GM13977 (cell line): ENCODE measurements around the gene SERTAD1.

Experiments
- DNase-seq: peaks from one replicate; pipeline ENCODE4 v3.0.0; 2012; ENCODE audit warnings: low spot score
- in situ Hi-C: fragments of 300-500 bp; cut with MboI; formaldehyde crosslinking; loops from one replicate; pipeline ENCODE4 v1.12.0; 2022; ENCODE audit warnings: low sequenced_read_pairs, low pct_unique_long_range_greater_than_20kb, mixed read lengths, inconsistent platforms; ENCODE audit not compliant: unreplicated experiment
- TF ChIP-seq, protein P1 (sequence below): IDR thresholded peaks from 2 replicates; pipeline ENCODE4 v1.5.1; 2012; ENCODE audit warnings: mild to moderate bottlenecking, control low read depth; ENCODE audit not compliant: insufficient read depth; ENCODE audit errors: extremely low read depth, missing control alignments

The SERTAD1 gene

DNA sequence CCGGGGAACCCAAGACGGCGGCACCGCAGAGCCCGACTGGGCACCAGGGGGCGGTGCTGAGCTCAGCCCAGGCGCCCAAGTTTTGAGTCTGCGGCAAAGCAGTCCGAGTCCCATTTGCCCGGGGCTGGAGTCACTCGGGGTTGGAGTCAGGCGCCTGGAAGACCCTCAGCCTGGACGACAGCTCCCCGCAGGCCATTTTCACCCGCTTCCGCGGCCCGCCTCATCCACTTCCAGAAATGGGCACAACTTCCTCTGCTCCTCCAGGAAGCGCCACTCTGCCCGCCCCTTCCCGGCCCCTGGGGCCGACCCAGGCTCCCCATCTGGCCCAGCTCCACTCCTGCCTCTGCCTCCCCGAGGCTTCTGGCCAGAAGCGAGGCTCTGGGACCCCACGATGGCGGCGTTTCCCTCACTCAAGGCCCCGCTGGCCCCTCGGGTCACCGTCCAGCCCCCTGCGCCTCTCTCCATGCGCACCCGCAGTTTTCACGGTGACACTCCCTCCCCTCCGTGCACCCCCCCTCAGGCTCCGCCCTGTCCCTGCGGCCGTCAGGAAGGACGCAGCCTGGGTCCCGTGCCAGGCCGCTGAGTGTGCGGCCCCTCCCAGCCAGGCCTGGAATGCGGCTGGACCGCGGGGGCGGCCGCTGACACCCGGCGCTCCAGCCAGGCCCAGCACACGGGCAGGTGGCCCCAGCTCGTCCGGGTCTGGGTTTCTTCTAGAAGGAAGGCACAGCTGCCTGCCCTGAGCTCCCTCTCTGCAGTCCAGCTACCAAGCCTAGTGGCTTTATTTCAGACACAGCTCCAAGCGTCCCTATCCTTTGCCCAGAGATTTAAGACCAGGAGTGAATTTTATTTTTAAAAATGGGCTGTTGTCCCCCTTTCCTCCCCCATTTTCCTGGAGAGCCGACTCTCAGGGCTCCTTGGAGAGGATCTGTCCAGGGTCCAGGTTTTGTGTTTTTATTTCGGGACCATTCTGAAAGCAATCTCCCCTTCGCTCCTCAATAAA is 4.7 kb downstream of the SERTAD1 start:
- in situ Hi-C loops = no loop called here
- TF ChIP-seq, protein P1, sequence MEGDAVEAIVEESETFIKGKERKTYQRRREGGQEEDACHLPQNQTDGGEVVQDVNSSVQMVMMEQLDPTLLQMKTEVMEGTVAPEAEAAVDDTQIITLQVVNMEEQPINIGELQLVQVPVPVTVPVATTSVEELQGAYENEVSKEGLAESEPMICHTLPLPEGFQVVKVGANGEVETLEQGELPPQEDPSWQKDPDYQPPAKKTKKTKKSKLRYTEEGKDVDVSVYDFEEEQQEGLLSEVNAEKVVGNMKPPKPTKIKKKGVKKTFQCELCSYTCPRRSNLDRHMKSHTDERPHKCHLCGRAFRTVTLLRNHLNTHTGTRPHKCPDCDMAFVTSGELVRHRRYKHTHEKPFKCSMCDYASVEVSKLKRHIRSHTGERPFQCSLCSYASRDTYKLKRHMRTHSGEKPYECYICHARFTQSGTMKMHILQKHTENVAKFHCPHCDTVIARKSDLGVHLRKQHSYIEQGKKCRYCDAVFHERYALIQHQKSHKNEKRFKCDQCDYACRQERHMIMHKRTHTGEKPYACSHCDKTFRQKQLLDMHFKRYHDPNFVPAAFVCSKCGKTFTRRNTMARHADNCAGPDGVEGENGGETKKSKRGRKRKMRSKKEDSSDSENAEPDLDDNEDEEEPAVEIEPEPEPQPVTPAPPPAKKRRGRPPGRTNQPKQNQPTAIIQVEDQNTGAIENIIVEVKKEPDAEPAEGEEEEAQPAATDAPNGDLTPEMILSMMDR = peak; percentile 89
- DNase-seq = peak; percentile 80

DNA sequence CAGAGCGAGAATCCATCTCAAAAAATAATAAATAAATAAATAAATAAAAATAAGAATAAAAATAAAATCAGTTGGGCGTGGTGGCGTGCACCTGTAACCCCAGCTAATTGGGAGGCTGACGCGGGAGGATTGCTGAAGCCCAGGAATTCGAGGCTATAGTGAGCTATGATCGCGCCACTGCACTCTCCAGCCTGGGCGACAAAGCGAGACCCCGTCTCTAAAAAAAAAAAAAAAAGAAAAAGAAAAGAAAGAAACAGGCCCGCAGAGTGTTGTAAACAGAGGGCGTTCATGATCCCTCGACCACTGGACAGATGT is 5.4 kb downstream of the SERTAD1 start:
- TF ChIP-seq, protein P1 = no peak
- DNase-seq = no peak
- in situ Hi-C loops = no loop called here

DNA sequence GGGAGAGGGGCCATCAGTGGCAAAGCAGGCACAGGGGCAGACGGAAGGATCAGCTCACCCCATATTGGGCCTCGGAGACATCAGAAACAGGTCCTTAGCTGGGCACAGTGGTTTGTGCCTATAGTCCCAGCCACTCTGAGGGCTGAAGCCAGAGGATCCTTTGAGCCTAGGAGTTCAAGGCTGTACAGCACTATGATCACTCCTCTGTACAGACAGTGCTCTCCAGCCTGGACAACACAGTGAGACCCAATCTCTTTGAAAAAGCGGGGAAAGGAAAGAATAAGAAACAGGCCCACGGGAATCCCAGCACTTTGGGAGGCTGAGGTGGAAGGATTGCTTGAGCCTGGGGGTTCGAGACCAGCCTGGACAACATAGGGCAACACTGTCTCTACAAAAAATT is 6.0 kb downstream of the SERTAD1 start:
- in situ Hi-C loops = no loop called here
- DNase-seq = no peak
- TF ChIP-seq, protein P1 = no peak

DNA sequence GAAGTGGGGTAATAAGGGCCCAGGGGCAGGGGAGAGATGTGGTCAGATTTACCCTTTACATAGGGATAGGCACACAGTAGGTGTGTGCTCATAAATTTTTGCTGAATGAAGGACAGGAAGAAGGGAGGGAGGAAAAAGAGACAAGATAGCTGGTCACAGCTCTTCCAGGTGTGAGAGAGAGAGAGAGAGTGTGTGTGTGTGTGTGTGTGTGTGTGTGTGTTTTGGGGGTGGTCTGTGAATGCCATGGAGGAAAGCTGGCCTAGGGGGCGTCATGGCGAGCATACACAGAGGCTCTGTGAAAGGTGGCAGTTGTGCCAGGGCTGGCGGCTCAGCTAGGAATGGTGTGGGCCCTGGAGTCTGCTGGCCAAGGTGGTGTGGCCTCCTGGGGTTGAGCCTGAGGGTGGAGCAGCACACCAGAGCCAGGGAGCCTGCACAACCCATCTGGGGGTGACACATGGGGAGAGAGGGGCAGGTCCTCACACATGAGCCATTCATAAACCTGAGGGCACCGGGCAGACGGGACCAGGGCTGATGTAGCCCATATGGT is 6.7 kb downstream of the SERTAD1 start:
- TF ChIP-seq, protein P1 = no peak
- in situ Hi-C loops = no loop called here
- no peak for DNase-seq

DNA sequence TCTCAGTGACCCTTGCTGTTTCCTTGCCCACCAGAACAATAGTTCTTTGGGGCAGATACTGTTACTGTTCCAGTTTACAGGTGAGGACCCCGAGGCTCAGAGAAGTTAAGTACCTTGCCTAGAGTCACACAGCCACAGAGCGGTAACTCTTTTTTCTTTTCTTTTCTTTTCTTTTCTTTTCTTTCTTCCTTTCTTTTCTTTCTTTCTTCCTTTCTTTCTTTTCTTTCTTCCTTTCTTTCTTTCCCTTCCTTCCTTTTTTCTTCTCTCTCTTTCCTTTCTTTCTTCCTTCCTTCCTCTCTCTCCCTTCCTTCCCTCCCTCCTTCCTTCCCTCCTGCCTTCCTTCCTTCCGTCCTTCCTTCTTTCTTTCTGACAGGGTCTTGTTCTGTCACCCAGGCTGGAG is 7.8 kb downstream of the SERTAD1 start:
- DNase-seq = no peak
- in situ Hi-C loops = no loop called here
- TF ChIP-seq, protein P1 = no peak

DNA sequence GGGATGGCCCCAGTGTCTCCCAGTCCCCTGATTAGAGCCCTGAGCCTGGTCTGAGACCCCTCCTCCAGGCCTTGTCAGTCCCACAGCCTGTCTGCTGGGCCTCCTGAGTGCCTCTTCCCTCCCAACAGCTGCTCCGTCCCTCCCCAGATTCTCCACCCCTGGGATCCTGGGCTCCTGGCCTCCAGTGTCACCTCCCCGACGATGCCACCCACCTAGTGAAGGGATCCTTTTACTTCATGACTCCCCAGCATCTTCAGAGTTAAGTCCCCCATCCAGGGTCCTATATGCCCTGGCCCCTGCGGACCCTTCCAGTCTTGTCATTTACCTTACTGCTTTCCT is 8.2 kb downstream of the SERTAD1 start:
- DNase-seq = no peak
- in situ Hi-C loops = no loop called here
- TF ChIP-seq, protein P1 = no peak
